ENCODE results near the gene PRDX2.

GRCh38 chr19:12786952-12787351 lies 14.6 kb downstream of the PRDX2 start:
- TF ChIP-seq CTCF (IDR thresholded peaks at IDR 0.05; ENCODE audit: extremely low read depth in 1 of 2, insufficient read depth in 1 of 2, low read depth in 1 of 2, low read length in 2 of 2) (no peak), MAX (IDR thresholded peaks at IDR 0.05; ENCODE audit: insufficient read depth, insufficient read length) (no peak), POLR2A (IDR thresholded peaks at IDR 0.05; ENCODE audit: low read depth, low read length) (no peak), EZH2 (IDR thresholded peaks at IDR 0.05; ENCODE audit: borderline replicate concordance, low read depth, low read length, severe bottlenecking) (no peak)

Data from endothelial cell of umbilical vein (primary cell).